Mesendoderm (in vitro differentiated cells): ENCODE results near the gene GTF2A2.

Source experiments
- DNase-seq: peaks from one replicate; pipeline ENCODE4 v3.0.0; 2013
- H2AK5ac ChIP-seq: 2 replicates; pipeline ENCODE4 v1.6.1; 2013; ENCODE audit warnings: low read length, inconsistent platforms
- H2BK120ac ChIP-seq: 2 replicates; pipeline ENCODE4 v1.6.1; 2013; ENCODE audit warnings: low read depth, mild to moderate bottlenecking, low read length, moderate library complexity, mixed read lengths
- H2BK15ac ChIP-seq: replicated peaks from 2 replicates; pipeline ENCODE4 v1.6.1; 2013; ENCODE audit warnings: low read depth, mild to moderate bottlenecking, moderate library complexity
- H2BK5ac ChIP-seq: 2 replicates; pipeline ENCODE4 v1.6.1; 2013; ENCODE audit warnings: low read length, inconsistent platforms
- H3K18ac ChIP-seq: 2 replicates; pipeline ENCODE4 v1.6.1; 2013; ENCODE audit warnings: mild to moderate bottlenecking, low read length, mixed read lengths
- H3K23ac ChIP-seq: one replicate; pipeline ENCODE4 v1.6.1; 2013; ENCODE audit warnings: low read length
- H3K27ac ChIP-seq: 2 replicates; pipeline ENCODE4 v1.5.1; 2013; ENCODE audit warnings: low read depth, mild to moderate bottlenecking, inconsistent platforms, low read length, moderate library complexity
- H3K27me3 ChIP-seq: 2 replicates; pipeline ENCODE4 v1.6.1; 2013; ENCODE audit warnings: low read length, control low read depth, mild to moderate bottlenecking, inconsistent platforms; ENCODE audit not compliant: insufficient read depth, poor library complexity
- H3K36me3 ChIP-seq: 2 replicates; pipeline ENCODE4 v1.6.1; 2013; ENCODE audit warnings: low read length, inconsistent platforms; ENCODE audit not compliant: control insufficient read depth, insufficient read depth
- H3K4ac ChIP-seq: one replicate; pipeline ENCODE4 v1.6.1; 2013; ENCODE audit warnings: low read depth, mild to moderate bottlenecking, low read length, moderate library complexity
- H3K4me1 ChIP-seq: 2 replicates; pipeline ENCODE4 v1.6.1; 2013; ENCODE audit warnings: low read depth, low read length, inconsistent platforms; ENCODE audit not compliant: control insufficient read depth
- H3K4me2 ChIP-seq: 2 replicates; pipeline ENCODE4 v1.6.1; 2013; ENCODE audit warnings: low read length
- H3K4me3 ChIP-seq: 2 replicates; pipeline ENCODE4 v1.5.1; 2013; ENCODE audit warnings: mild to moderate bottlenecking, low read length
- H3K56ac ChIP-seq: one replicate; pipeline ENCODE4 v1.6.1; 2013; ENCODE audit warnings: low read length
- H3K79me1 ChIP-seq: 2 replicates; pipeline ENCODE4 v1.6.1; 2013; ENCODE audit warnings: low read length, inconsistent platforms
- H3K79me2 ChIP-seq: 2 replicates; pipeline ENCODE4 v1.6.1; 2013; ENCODE audit warnings: mild to moderate bottlenecking, low read length; ENCODE audit not compliant: control insufficient read depth, insufficient read depth
- H3K9ac ChIP-seq: 2 replicates; pipeline ENCODE4 v1.6.1; 2013; ENCODE audit warnings: low read length, inconsistent platforms
- H4K5ac ChIP-seq: one replicate; pipeline ENCODE4 v1.6.1; 2013; ENCODE audit warnings: low read length
- H4K8ac ChIP-seq: one replicate; pipeline ENCODE4 v1.6.1; 2013; ENCODE audit warnings: low read depth, mild to moderate bottlenecking, control low read depth, low read length, moderate library complexity
- WGBS: extraction: QIAGEN DNeasy Blood & Tissue Kit; methylation state at CpG from one replicate; pipeline ENCODE4 v1.1.7; 2013; ENCODE audit warnings: low lambda C conversion rate, missing lambda C conversion rate; ENCODE audit not compliant: insufficient coverage; ENCODE audit errors: extremely low coverage; 5-methylcytosine and 5-hydroxymethylcytosine counted together

Gene GTF2A2

DNA sequence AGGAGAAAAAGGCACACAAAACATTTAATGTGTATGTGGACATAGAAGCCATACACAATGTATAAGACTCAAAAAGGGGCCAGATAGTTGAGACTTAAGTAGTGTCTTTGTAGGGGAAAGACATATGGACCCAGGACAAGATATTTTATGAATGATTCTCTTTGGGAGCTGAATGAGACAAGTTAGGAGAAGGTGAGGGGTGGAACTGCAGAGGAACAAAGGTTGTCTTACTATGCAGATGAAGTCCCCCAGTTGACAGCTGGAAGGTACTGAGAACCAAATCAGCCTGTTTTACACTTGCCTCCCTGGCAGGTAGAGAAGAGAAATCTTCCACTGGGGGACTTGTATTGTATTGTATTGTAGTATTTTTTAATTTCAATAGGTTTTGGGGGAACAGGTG is 60.7 kb downstream of the GTF2A2 start:
- Histone ChIP-seq H4K8ac (no peak overlapping the region), H3K56ac (no peak overlapping the region), H3K27me3 (no peaks in the 10 kb centered on the region), H3K4ac (no peak overlapping the region), H3K4me3 (no peak overlapping the region), H3K36me3 (no peaks in the 10 kb centered on the region), H2AK5ac (no peak overlapping the region), H2BK15ac (no peak overlapping the region), H3K23ac (no peak overlapping the region), H3K4me2 (no peak overlapping the region), H3K4me1 (no peaks in the 10 kb centered on the region), H2BK120ac (no peak overlapping the region), H3K79me1 (no peaks in the 10 kb centered on the region), H2BK5ac (no peak overlapping the region), H3K18ac (no peak overlapping the region), H3K9ac (no peak overlapping the region), H3K27ac (no peak overlapping the region), H4K5ac (no peak overlapping the region), H3K79me2 (no peaks in the 10 kb centered on the region)
- DNase-seq, result no peak

DNA sequence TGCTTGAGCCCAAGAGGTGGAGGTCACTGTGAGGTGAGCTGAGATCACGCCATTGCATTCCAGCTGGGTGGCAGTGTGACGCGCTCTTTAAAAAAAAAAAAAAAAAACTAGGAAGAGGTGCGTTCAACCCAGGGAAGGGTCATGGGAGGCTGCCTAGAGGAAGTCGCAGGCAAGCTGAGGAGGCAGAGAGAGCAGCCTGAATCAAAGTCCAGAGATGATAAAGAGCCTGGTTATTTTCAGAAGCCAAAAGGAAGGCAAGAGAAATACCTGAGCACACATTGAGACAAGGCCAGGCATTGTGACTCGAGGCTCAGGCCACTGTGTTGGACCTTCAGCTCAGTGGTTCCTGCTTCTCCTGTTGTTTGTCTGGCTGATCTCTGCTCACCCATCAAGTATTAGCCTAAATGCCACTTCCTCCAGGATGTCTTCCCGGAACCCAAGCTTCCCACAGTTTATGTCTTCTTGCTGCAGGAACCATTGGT is 61.8 kb downstream of the GTF2A2 start:
- H3K18ac ChIP-seq, result no peak overlapping the region
- no peak for DNase-seq
- H4K5ac ChIP-seq, result no peak overlapping the region
- no peak overlapping the region for H3K9ac ChIP-seq
- WGBS, result no CpG with 5 or more reads among the region's 7 CpGs
- no peak overlapping the region for H2AK5ac ChIP-seq
- H3K79me1 ChIP-seq, result no peaks in the 10 kb centered on the region
- no peak overlapping the region for H3K56ac ChIP-seq
- no peak overlapping the region for H3K27ac ChIP-seq
- H3K79me2 ChIP-seq, result no peaks in the 10 kb centered on the region
- H2BK120ac ChIP-seq, result no peak overlapping the region
- H2BK15ac ChIP-seq, result no peak overlapping the region
- H4K8ac ChIP-seq, result no peak overlapping the region
- no peaks in the 10 kb centered on the region for H3K36me3 ChIP-seq
- H3K4ac ChIP-seq, result no peak overlapping the region
- no peak overlapping the region for H3K4me3 ChIP-seq
- H3K27me3 ChIP-seq, result no peaks in the 10 kb centered on the region
- H3K4me1 ChIP-seq, result no peaks in the 10 kb centered on the region
- H2BK5ac ChIP-seq, result no peak overlapping the region
- no peak overlapping the region for H3K4me2 ChIP-seq
- H3K23ac ChIP-seq, result no peak overlapping the region

DNA sequence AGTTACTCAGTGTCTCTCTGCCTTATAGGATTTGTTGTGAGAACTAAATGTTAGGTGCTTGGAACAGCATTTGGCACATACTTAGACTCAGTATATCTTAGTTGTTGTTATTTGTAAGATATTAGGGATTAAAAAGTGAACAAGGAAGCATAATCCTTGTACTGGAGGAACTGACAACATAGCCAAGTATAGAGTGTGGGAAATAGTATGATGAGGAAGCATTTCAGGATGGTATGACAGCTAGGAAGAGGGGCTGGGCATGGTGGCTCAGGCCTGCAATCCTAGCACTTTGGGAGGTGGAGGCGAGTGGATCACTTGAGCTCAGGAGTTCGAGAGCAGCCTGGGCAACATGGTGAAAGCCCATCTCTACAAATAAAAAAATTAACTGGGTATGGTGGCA is 62.3 kb downstream of the GTF2A2 start:
- Histone ChIP-seq H4K8ac (no peak overlapping the region), H2BK15ac (no peak overlapping the region), H3K36me3 (no peaks in the 10 kb centered on the region), H3K4me3 (no peak overlapping the region), H3K79me2 (no peaks in the 10 kb centered on the region), H3K79me1 (no peaks in the 10 kb centered on the region), H2BK5ac (no peak overlapping the region), H3K56ac (no peak overlapping the region), H3K27me3 (no peaks in the 10 kb centered on the region), H2AK5ac (no peak overlapping the region), H3K4me2 (no peak overlapping the region), H3K4ac (no peak overlapping the region), H3K23ac (no peak overlapping the region), H2BK120ac (no peak overlapping the region), H3K27ac (no peak overlapping the region), H3K9ac (no peak overlapping the region), H3K4me1 (no peaks in the 10 kb centered on the region), H4K5ac (no peak overlapping the region), H3K18ac (no peak overlapping the region)
- WGBS, result no CpG with 5 or more reads among the region's 2 CpGs
- no peak for DNase-seq

DNA sequence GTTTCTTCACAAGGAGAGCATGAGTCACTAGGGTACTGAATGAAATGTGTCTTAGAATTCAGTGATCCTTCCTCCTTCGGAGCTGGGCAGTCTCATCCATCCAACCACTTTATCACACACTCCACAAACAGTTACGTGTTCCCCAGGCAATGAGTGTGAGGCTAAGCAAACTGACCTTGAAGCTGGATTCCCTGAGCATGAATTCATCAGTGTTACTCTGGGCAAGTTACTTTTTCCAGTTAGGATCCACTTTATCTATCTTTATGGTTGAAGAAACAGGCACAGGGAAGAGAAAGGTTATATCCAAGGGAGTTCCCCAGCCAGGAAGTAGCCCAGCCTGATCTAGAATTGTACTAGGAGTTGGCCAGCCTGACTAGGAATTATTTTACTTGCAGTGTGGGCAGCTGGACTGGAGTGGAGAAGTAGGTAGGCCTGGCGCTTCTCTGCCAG is 62.8 kb downstream of the GTF2A2 start:
- H4K5ac ChIP-seq, result no peak overlapping the region
- H3K56ac ChIP-seq, result no peak overlapping the region
- H3K79me1 ChIP-seq, result no peaks in the 10 kb centered on the region
- no peak overlapping the region for H3K4me3 ChIP-seq
- no peak overlapping the region for H3K4me2 ChIP-seq
- no peak overlapping the region for H2BK5ac ChIP-seq
- no peaks in the 10 kb centered on the region for H3K27me3 ChIP-seq
- DNase-seq, result no peak
- no peak overlapping the region for H3K9ac ChIP-seq
- no peak overlapping the region for H2BK120ac ChIP-seq
- no peak overlapping the region for H3K23ac ChIP-seq
- H3K4ac ChIP-seq, result no peak overlapping the region
- H3K36me3 ChIP-seq, result no peaks in the 10 kb centered on the region
- H3K79me2 ChIP-seq, result no peaks in the 10 kb centered on the region
- H4K8ac ChIP-seq, result no peak overlapping the region
- WGBS, result no CpG with 5 or more reads among the region's 3 CpGs
- H3K4me1 ChIP-seq, result no peaks in the 10 kb centered on the region
- H3K18ac ChIP-seq, result no peak overlapping the region
- no peak overlapping the region for H3K27ac ChIP-seq
- H2BK15ac ChIP-seq, result no peak overlapping the region
- H2AK5ac ChIP-seq, result no peak overlapping the region

DNA sequence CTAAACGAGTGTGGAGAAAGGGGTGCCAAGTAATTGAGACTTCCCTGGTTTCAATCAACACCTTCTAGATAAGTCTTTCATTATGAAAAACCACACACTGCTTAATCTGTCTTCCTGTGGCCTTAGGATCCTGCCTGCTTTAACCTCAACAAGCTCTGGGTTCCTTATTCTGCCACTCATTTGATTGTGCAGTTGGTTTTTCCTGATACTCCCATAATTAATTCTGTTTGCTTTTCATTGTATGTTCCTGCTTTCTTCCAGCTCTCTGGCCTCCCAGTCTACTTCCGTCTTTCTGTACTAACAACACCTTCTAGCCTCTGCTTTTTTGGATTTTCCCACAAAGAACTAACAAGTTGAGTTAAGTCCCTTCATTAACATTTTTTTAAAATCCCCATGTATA is 66.0 kb downstream of the GTF2A2 start:
- DNase-seq, result no peak
- no peak overlapping the region for H4K8ac ChIP-seq
- no peak overlapping the region for H3K56ac ChIP-seq
- H3K79me1 ChIP-seq, result no peaks in the 10 kb centered on the region
- no peak overlapping the region for H2BK5ac ChIP-seq
- H3K79me2 ChIP-seq, result no peaks in the 10 kb centered on the region
- WGBS, result no CpG with 5 or more reads among the region's 2 CpGs
- no peak overlapping the region for H3K27ac ChIP-seq
- no peak overlapping the region for H3K9ac ChIP-seq
- no peak overlapping the region for H4K5ac ChIP-seq
- no peak overlapping the region for H3K4ac ChIP-seq
- no peak overlapping the region for H3K4me2 ChIP-seq
- H3K23ac ChIP-seq, result no peak overlapping the region
- H2BK15ac ChIP-seq, result no peak overlapping the region
- no peaks in the 10 kb centered on the region for H3K4me1 ChIP-seq
- no peaks in the 10 kb centered on the region for H3K36me3 ChIP-seq
- no peak overlapping the region for H3K18ac ChIP-seq
- no peak overlapping the region for H2AK5ac ChIP-seq
- no peak overlapping the region for H3K4me3 ChIP-seq
- no peak overlapping the region for H2BK120ac ChIP-seq
- no peaks in the 10 kb centered on the region for H3K27me3 ChIP-seq

DNA sequence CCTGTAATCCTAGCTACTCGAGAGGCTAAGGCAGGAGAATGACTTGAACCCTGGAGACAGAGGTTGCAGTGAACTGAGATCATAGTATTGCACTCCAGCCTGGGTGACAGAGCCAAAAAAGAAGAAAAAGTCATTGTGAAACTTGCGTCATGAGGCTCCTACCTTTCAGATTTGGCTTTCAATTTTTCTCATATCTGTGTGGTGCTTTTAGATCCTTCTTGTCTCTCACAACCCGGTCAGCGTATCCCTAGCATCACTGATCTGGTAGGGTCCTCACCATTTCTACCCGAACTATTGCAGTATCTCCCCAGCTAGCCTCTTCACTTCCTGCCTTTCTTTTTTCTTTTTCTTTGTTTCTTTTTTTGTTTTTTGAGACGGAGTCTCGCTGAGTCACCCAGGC is 67.3 kb downstream of the GTF2A2 start:
- Histone ChIP-seq H3K79me2 (no peaks in the 10 kb centered on the region), H3K23ac (no peak overlapping the region), H3K18ac (no peak overlapping the region), H2BK120ac (no peak overlapping the region), H3K27me3 (no peaks in the 10 kb centered on the region), H3K9ac (no peak overlapping the region), H3K4ac (no peak overlapping the region), H2BK15ac (no peak overlapping the region), H4K8ac (no peak overlapping the region), H3K4me2 (no peak overlapping the region), H3K79me1 (no peaks in the 10 kb centered on the region), H4K5ac (no peak overlapping the region), H3K4me1 (no peaks in the 10 kb centered on the region), H3K4me3 (no peak overlapping the region), H3K36me3 (no peaks in the 10 kb centered on the region), H2AK5ac (no peak overlapping the region), H2BK5ac (no peak overlapping the region), H3K56ac (no peak overlapping the region), H3K27ac (no peak overlapping the region)
- no CpG with 5 or more reads among the region's 7 CpGs for WGBS
- DNase-seq, result no peak
